HCT116 (cell line): Measurements from ENCODE around the gene OLFML2A. TPM values are rescaled to one million over a fixed set of nuclear protein-coding genes. Genes with fewer than 3 reads are reported as not detected.

Experiments
- ATAC-seq: fragments of 200-7000 bp; cut with Tn5 transposase; 2 replicates; pipeline ENCODE4 v1.9.1; 2020; ENCODE audit warnings: mild to moderate bottlenecking, moderate library complexity
- BruUV-seq: library from RNA; stranded (reverse); fragments of 400-500 nt; replicated peaks from 2 replicates; lab custom pipeline; 2021; lab: Mats Ljungman, UMichigan
- CTCF ChIA-PET: fragments of 300-600 bp; sonication (Branson Sonifier 250); formaldehyde crosslinking; loops from one replicate; lab custom pipeline; 2021; ENCODE audit warnings: antibody characterized with exemption; lab: Charles Lee
- POLR2A ChIA-PET: fragments of 300-600, 350-600 bp; sonication (Branson Sonifier 250); formaldehyde crosslinking; loops from one replicate; lab custom pipeline; 2021; ENCODE audit warnings: antibody characterized with exemption; lab: Charles Lee
- RAD21 ChIA-PET, 2 experiments: fragments of 300-600 bp; sonication (Branson Sonifier 250); formaldehyde crosslinking; loops; one replicate each; lab custom pipeline; 2023; ENCODE audit warnings: low total read pairs in 2 of 2; ENCODE audit not compliant: uncharacterized antibody in 2 of 2, unreplicated experiment in 2 of 2, low non-redundant PET in 1 of 2; lab: Charles Lee
- DNase-seq: peaks from one replicate; pipeline ENCODE4 v3.0.0-alpha.2; 2010; ENCODE audit warnings: low read depth, low spot score
- H2AFZ ChIP-seq: fragments of 200-600 bp; shearing (Covaris generic), sonication (generic); 2 replicates; pipeline ENCODE4 v1.6.1; 2017; ENCODE audit warnings: low read depth, mixed run types, mixed read lengths, antibody characterized with exemption, low read length; ENCODE audit not compliant: poor library complexity, severe bottlenecking
- H3K27ac ChIP-seq: 2 replicates; pipeline ENCODE4 v1.5.1; 2012; ENCODE audit warnings: low read depth, low read length
- H3K27me3 ChIP-seq: fragments of 200-600 bp; sonication (generic); 2 replicates; pipeline ENCODE4 v1.6.1; 2016; ENCODE audit warnings: mixed run types, low read length, mixed read lengths; ENCODE audit not compliant: insufficient read depth
- H3K36me3 ChIP-seq, 2 experiments: fragments of 200-500 bp in 1 of 2; fragments of 200-600 bp in 1 of 2; sonication (Bioruptor generic) in 1 of 2; sonication (generic) in 1 of 2; 2 replicates each; pipeline versions ENCODE4 v1.5.1 to v1.6.1; 2014 to 2016; ENCODE audit warnings: low read length in 2 of 2, inconsistent platforms in 1 of 2, mixed read lengths in 1 of 2, mixed run types in 1 of 2; ENCODE audit not compliant: insufficient read depth in 2 of 2, control insufficient read depth in 1 of 2
- H3K4me1 ChIP-seq, 2 experiments: fragments of 200-600 bp in 1 of 2; sonication (generic) in 1 of 2; 2 replicates each; pipeline versions ENCODE4 v1.5.1 to v1.6.1; 2012 to 2017; ENCODE audit warnings: low read length in 2 of 2, inconsistent platforms in 1 of 2, mild to moderate bottlenecking in 1 of 2, mixed read lengths in 1 of 2, mixed run types in 1 of 2, moderate library complexity in 1 of 2; ENCODE audit not compliant: insufficient read depth in 2 of 2, control insufficient read depth in 1 of 2
- H3K4me2 ChIP-seq: fragments of 200-600 bp; sonication (generic); 2 replicates; pipeline ENCODE4 v1.6.1; 2017; ENCODE audit warnings: mixed run types, low read length, mixed read lengths
- H3K4me3 ChIP-seq, 2 experiments: fragments of 200-600 bp in 1 of 2; sonication (generic) in 1 of 2; replicated peaks in 1 of 2; 2 replicates each; pipeline ENCODE4 v1.5.1; 2011 to 2016; ENCODE audit warnings: low read length in 2 of 2, control low read depth in 1 of 2, low read depth in 1 of 2, mild to moderate bottlenecking in 1 of 2, mixed read lengths in 1 of 2, mixed run types in 1 of 2
- H3K79me2 ChIP-seq: fragments of 200-600 bp; sonication (generic); 2 replicates; pipeline ENCODE4 v1.6.1; 2017; ENCODE audit warnings: mild to moderate bottlenecking, mixed run types, low read length, moderate library complexity, mixed read lengths; ENCODE audit not compliant: insufficient read depth
- H3K9ac ChIP-seq: fragments of 200-600 bp; sonication (generic); 2 replicates; pipeline ENCODE4 v1.6.1; 2016; ENCODE audit warnings: low read length, mixed read lengths
- H3K9me2 ChIP-seq: fragments of 200-600 bp; sonication (generic), shearing (Covaris generic); 2 replicates; pipeline ENCODE4 v1.6.1; 2017; ENCODE audit warnings: mixed run types, mild to moderate bottlenecking, moderate library complexity; ENCODE audit not compliant: insufficient read depth
- H3K9me3 ChIP-seq, 2 experiments: fragments of 200-500 bp in 1 of 2; fragments of 200-600 bp in 1 of 2; sonication (Bioruptor generic) in 1 of 2; sonication (generic) in 1 of 2; 2 replicates each; pipeline ENCODE4 v1.6.1; 2014 to 2017; ENCODE audit warnings: low read length in 2 of 2, mixed read lengths in 2 of 2, inconsistent platforms in 1 of 2, low read depth in 1 of 2, mild to moderate bottlenecking in 1 of 2, mixed run types in 1 of 2, moderate library complexity in 1 of 2; ENCODE audit not compliant: control insufficient read depth in 1 of 2, insufficient read depth in 1 of 2
- H4K20me1 ChIP-seq: fragments of 200-600 bp; sonication (generic), shearing (Covaris generic); 2 replicates; pipeline ENCODE4 v1.6.1; 2017; ENCODE audit warnings: mixed run types, mild to moderate bottlenecking, moderate library complexity; ENCODE audit not compliant: insufficient read depth
- ATF3 ChIP-seq: IDR thresholded peaks from 2 replicates; pipeline ENCODE4 v1.6.1; 2012
- CEBPB ChIP-seq: IDR thresholded peaks from 2 replicates; pipeline ENCODE4 v1.6.1; 2012; ENCODE audit warnings: low read depth
- ELF1 ChIP-seq: IDR thresholded peaks from 2 replicates; pipeline ENCODE4 v1.6.1; 2012; ENCODE audit warnings: low read depth, borderline replicate concordance
- EZH2 ChIP-seq: fragments of 200-600 bp; sonication (generic); IDR thresholded peaks from 2 replicates; pipeline ENCODE4 v1.6.1; 2017; ENCODE audit warnings: antibody characterized with exemption, mixed run types
- EZH2phosphoT487 ChIP-seq: fragments of 200-600 bp; IDR thresholded peaks from 2 replicates; pipeline ENCODE4 v1.6.1; 2018; ENCODE audit warnings: antibody characterized with exemption, borderline replicate concordance
- JUND ChIP-seq: IDR thresholded peaks from 2 replicates; pipeline ENCODE4 v1.6.1; 2012
- POLR2A ChIP-seq: IDR thresholded peaks from 2 replicates; pipeline ENCODE4 v1.7.0; 2011; ENCODE audit warnings: borderline replicate concordance; ENCODE audit not compliant: insufficient read depth, insufficient read length; ENCODE audit errors: extremely low read depth
- RAD21 ChIP-seq: IDR thresholded peaks from 2 replicates; pipeline ENCODE4 v1.6.1; 2012; ENCODE audit warnings: low read depth, mild to moderate bottlenecking
- REST ChIP-seq: IDR thresholded peaks from 2 replicates; pipeline ENCODE4 v1.6.1; 2012; ENCODE audit warnings: low read depth
- SIN3A ChIP-seq: IDR thresholded peaks from 2 replicates; pipeline ENCODE4 v1.6.1; 2012; ENCODE audit warnings: low read depth
- SP1 ChIP-seq: IDR thresholded peaks from 2 replicates; pipeline ENCODE4 v1.6.1; 2012; ENCODE audit warnings: low read depth
- YY1 ChIP-seq: IDR thresholded peaks from 2 replicates; pipeline ENCODE4 v1.6.1; 2011; ENCODE audit warnings: low read length, low read depth, moderate library complexity, mild to moderate bottlenecking; ENCODE audit not compliant: insufficient replicate concordance; ENCODE audit errors: extremely low read depth
- intact Hi-C: fragments of 100-400 bp; cut with micrococcal nuclease; formaldehyde crosslinking; loops from 2 replicates; pipeline ENCODE4 v1.10.0; 2022
- total RNA-seq: library from RNA; stranded (reverse); gene quantifications from one replicate; pipeline ENCODE4 v1.2.1, GENCODE V29; 2021; ENCODE audit not compliant: unreplicated experiment
- TF ChIP-seq, protein P1 (sequence below), 3 experiments: fragments of 200-600 bp in 1 of 3; sonication (generic) in 1 of 3; IDR thresholded peaks in 2 of 3; conservative IDR thresholded peaks in 1 of 3; 2 replicates each; pipeline ENCODE4 v1.5.1; 2012 to 2017; ENCODE audit warnings: low read depth in 2 of 3, low read length in 2 of 3, antibody characterized with exemption in 1 of 3, borderline replicate concordance in 1 of 3, control low read depth in 1 of 3, mild to moderate bottlenecking in 1 of 3, mixed read lengths in 1 of 3, mixed run types in 1 of 3, moderate library complexity in 1 of 3; ENCODE audit not compliant: insufficient read depth in 1 of 3
- TF ChIP-seq, protein P2 (sequence below): IDR thresholded peaks from 2 replicates; pipeline ENCODE4 v1.6.1; 2011; ENCODE audit warnings: mild to moderate bottlenecking, low read length, moderate library complexity; ENCODE audit not compliant: insufficient replicate concordance; ENCODE audit errors: extremely low read depth

The OLFML2A gene
- total RNA-seq, 1 experiment from 2014 or later: 6.3 TPM

GRCh38 chr9:124820698-124821623 is 44.0 kb downstream of the OLFML2A start:
- Histone ChIP-seq H3K4me1 (peaks cover 19 to 51% of the 10 kb centered on the region in 2 experiments), H3K27me3 (no peaks in the 10 kb centered on the region), H4K20me1 (no peaks in the 10 kb centered on the region), H3K27ac (no peak overlapping the region), H3K36me3 (no peaks in the 10 kb centered on the region), H3K4me3 (no peak overlapping the region), H3K9me3 (no peaks in the 10 kb centered on the region), H2AFZ (no peak overlapping the region), H3K9me2 (no peaks in the 10 kb centered on the region), H3K79me2 (no peaks in the 10 kb centered on the region), H3K9ac (no peak overlapping the region), H3K4me2 (no peak overlapping the region)
- TF ChIP-seq REST: no peak
- TF ChIP-seq ATF3: no peak
- TF ChIP-seq YY1: no peak
- no peak for TF ChIP-seq ELF1
- no peak for TF ChIP-seq CEBPB
- TF ChIP-seq SP1: no peak
- no peak for TF ChIP-seq POLR2A
- TF ChIP-seq EZH2phosphoT487: no peak
- TF ChIP-seq, protein P1, sequence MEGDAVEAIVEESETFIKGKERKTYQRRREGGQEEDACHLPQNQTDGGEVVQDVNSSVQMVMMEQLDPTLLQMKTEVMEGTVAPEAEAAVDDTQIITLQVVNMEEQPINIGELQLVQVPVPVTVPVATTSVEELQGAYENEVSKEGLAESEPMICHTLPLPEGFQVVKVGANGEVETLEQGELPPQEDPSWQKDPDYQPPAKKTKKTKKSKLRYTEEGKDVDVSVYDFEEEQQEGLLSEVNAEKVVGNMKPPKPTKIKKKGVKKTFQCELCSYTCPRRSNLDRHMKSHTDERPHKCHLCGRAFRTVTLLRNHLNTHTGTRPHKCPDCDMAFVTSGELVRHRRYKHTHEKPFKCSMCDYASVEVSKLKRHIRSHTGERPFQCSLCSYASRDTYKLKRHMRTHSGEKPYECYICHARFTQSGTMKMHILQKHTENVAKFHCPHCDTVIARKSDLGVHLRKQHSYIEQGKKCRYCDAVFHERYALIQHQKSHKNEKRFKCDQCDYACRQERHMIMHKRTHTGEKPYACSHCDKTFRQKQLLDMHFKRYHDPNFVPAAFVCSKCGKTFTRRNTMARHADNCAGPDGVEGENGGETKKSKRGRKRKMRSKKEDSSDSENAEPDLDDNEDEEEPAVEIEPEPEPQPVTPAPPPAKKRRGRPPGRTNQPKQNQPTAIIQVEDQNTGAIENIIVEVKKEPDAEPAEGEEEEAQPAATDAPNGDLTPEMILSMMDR (IDR thresholded peaks at IDR 0.05 in 2 of 3, conservative IDR thresholded peaks at IDR 0.05 in 1 of 3; ENCODE audit: borderline replicate concordance in 1 of 3, insufficient read depth in 1 of 3, low read depth in 2 of 3, low read length in 2 of 3): no peak
- TF ChIP-seq EZH2: no peak
- TF ChIP-seq JUND: no peak
- no peak for TF ChIP-seq RAD21
- no peak for TF ChIP-seq SIN3A
- TF ChIP-seq, protein P2, sequence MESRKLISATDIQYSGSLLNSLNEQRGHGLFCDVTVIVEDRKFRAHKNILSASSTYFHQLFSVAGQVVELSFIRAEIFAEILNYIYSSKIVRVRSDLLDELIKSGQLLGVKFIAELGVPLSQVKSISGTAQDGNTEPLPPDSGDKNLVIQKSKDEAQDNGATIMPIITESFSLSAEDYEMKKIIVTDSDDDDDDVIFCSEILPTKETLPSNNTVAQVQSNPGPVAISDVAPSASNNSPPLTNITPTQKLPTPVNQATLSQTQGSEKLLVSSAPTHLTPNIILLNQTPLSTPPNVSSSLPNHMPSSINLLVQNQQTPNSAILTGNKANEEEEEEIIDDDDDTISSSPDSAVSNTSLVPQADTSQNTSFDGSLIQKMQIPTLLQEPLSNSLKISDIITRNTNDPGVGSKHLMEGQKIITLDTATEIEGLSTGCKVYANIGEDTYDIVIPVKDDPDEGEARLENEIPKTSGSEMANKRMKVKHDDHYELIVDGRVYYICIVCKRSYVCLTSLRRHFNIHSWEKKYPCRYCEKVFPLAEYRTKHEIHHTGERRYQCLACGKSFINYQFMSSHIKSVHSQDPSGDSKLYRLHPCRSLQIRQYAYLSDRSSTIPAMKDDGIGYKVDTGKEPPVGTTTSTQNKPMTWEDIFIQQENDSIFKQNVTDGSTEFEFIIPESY: no peak
- BruUV-seq: no TSS peak
- intact Hi-C loops: no loop called here
- no peak for ATAC-seq
- CTCF ChIA-PET: interaction anchor here (1.4 kb wide), 1 partner anchor 32 kb away, joined by 4 read pairs; the partner anchor contains the start of gene WDR38
- RAD21 ChIA-PET: no interaction called here
- POLR2A ChIA-PET: no interaction called here
- no peak for DNase-seq
